ENCODE measurements around the gene CYP2R1. TPM values are rescaled to one million over a fixed set of nuclear protein-coding genes. Genes with fewer than 3 reads are reported as not detected.

CYP2R1 gene
- total and polyA plus RNA-seq, 2 of the 13 experiments (the other 11 are each of a cell fraction or from before 2014, with no cell fraction given): 0.59 to 0.60 TPM

DNA sequence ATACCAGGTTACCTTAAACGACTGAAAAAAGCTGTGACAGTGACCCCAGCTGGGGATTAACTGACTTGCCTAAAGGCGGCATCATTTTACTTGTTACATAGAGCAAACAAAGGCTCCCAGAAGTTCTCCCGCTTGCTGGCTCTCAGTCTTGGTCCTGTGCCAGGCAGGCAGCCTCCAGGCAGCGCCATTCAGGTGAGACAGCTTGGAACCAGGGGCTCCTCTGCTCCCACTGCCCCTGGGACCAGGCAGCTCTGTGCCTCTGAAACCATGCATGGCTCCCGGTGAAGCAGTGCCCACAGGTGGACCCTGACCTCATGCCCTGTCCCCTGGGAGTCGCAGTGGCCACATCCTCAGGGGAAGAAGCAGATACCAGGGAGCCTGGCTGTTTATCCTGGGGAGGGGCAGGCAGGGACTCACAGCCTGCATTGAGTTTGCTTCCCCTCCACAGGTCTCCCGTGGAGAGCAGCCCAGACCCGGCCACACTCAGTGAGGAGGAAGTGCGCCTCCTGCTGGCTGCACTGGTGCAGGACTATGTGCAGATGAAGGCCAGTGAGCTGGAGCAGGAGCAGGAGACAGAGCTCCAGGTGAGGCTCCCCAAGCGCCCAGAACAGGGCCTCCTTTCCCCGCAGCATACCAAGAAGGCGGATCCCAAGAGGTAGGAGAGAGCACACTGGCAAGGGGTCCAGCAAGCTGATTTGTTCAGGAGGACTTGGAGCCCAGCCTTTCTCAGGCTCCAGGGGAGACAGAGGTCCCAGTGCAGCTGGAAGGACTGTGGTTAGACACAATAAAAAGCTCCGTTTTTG, 15.6 kb upstream of the CYP2R1 start (continued):
- no peak for TF ChIP-seq PAX8 (CRISPR knock-in tag; IDR thresholded peaks at IDR 0.05; ENCODE audit: borderline replicate concordance)
- no peak for TF ChIP-seq HOMEZ (CRISPR knock-in tag; IDR thresholded peaks at IDR 0.05; ENCODE audit: low read depth)

- POLR2A ChIA-PET: interaction anchor here (0.9 to 2.7 kb wide), 4 partner anchors 12 to 407 kb away, joined by 3 to 9 read pairs (median 4); partner anchors contain the start of gene CYP2R1
These were observed 15.0 kb upstream of the CYP2R1 start for GRCh38 chr11:14906993-14907392.

More at GRCh38 chr11:14906993-14907392, 15.0 kb upstream of the CYP2R1 start:
- in situ Hi-C loops (cut with HindIII; ENCODE audit: extremely low pct_ligation_motif_present, low pct_unique_long_range_greater_than_20kb): loop anchor here (5.0 kb wide), 2 partner anchors 120 to 370 kb away; no protein-coding TSS in a partner anchor
- DNase-seq (ENCODE audit: low spot score) (no peak), ATAC-seq (no peak; the same call in 2 of the 3 replicates), FAIRE-seq (no peak)
- peak overlapping the region; percentile 90 for H3K4me2 ChIP-seq (ENCODE audit: low read depth, low read length)
- intact Hi-C loops (cut with micrococcal nuclease; ENCODE audit: unreplicated experiment): loop anchor here (1.0 kb wide), 3 partner anchors 117 to 370 kb away; no protein-coding TSS in a partner anchor
- no peaks in the 10 kb centered on the region for H3K36me3 ChIP-seq (replicated peaks in 1 of 2; ENCODE audit: control insufficient read depth in 1 of 2, insufficient read depth in 2 of 2, low read length in 2 of 2)
- no peaks in the 10 kb centered on the region for H3K9me3 ChIP-seq (ENCODE audit: low read length)
- peaks cover 23% of the 10 kb centered on the region for H3K4me1 ChIP-seq (ENCODE audit: insufficient read depth, low read length)
- CTCF ChIA-PET (ENCODE audit: low intra/inter-chr PET ratio, low total read pairs): interaction anchor here (1.5 to 2.9 kb wide), 2 partner anchors 117 to 370 kb away, joined by 6 to 22 read pairs; no protein-coding TSS in a partner anchor
- no peaks in the 10 kb centered on the region for H4K20me1 ChIP-seq (ENCODE audit: insufficient read depth, low read length)
- 41% methylated on average over 6 of the region's 6 CpGs for WGBS (ENCODE audit: low lambda C conversion rate)
- peak overlapping the region in 2 of 3 experiments; percentile 44 to 71; a peak in 2 of 6 replicates for H3K4me3 ChIP-seq (replicated peaks in 1 of 3; ENCODE audit: insufficient read depth in 1 of 3, low read depth in 2 of 3, low read length in 3 of 3)
- TF ChIP-seq SIN3B (IDR thresholded peaks at IDR 0.05; ENCODE audit: low read length) (no peak), NCOA5 (CRISPR knock-in tag; IDR thresholded peaks at IDR 0.05) (no peak), ZNF761 (CRISPR knock-in tag; conservative IDR thresholded peaks at IDR 0.05) (0 out of 2 replicates have a peak, but pooled peaks have one; percentile 9), ZBTB26 (CRISPR knock-in tag; IDR thresholded peaks at IDR 0.05; ENCODE audit: borderline replicate concordance) (no peak), RORA (CRISPR knock-in tag; IDR thresholded peaks at IDR 0.05) (no peak), EEA1 (CRISPR knock-in tag; IDR thresholded peaks at IDR 0.05; ENCODE audit: borderline replicate concordance) (no peak), ZNF746 (CRISPR knock-in tag; IDR thresholded peaks at IDR 0.05) (no peak), CCAR2 (optimal IDR thresholded peaks at IDR 0.05; ENCODE audit: low read depth, low read length) (no peak), NONO (IDR thresholded peaks at IDR 0.05) (no peak), NONO (CRISPR knock-in tag; conservative IDR thresholded peaks at IDR 0.05) (no peak), JUN (CRISPR knock-in tag; IDR thresholded peaks at IDR 0.05) (no peak), SP4 (CRISPR knock-in tag; IDR thresholded peaks at IDR 0.05) (peak; percentile 7; the same call in 1 of the 2 replicates)
- no peak overlapping the region for H3K9ac ChIP-seq (ENCODE audit: insufficient read depth, low read depth, low read length)
- H3K27ac ChIP-seq (ENCODE audit: extremely low read length, insufficient read depth, low read length): no peak overlapping the region
- H3K79me2 ChIP-seq (ENCODE audit: insufficient read depth, low read length): no peaks in the 10 kb centered on the region
- peak overlapping the region; percentile 45 for H2AFZ ChIP-seq (ENCODE audit: low read length)
- H3K27me3 ChIP-seq (ENCODE audit: control insufficient read depth in 1 of 2, insufficient read depth in 2 of 2, low read length in 2 of 2): no peaks in the 10 kb centered on the region
- no TSS peak for BruUV-seq (replicated peaks)

Measured in HepG2 (cell line).